Measurements from ENCODE around the gene LRTM1. TPM values are rescaled to one million over a fixed set of nuclear protein-coding genes. Genes with fewer than 3 reads are reported as not detected.

LRTM1 gene
- total RNA-seq (ENCODE audit: low replicate concordance): not detected in 2 replicates

GRCh38 chr3:54928046-54928770 is at the start of gene LRTM1:
LRTM1 (minus strand) TSS chr3:54928059; CDS start chr3:54927911, 148 bp downstream.
- TF ChIP-seq CTCF (IDR thresholded peaks at IDR 0.05; ENCODE audit: insufficient read depth, low read length): no peak
- no peak within 1 kb of the TSS for H3K4me3 ChIP-seq (ENCODE audit: low read depth, low read length)
- DNase-seq (ENCODE audit: low read depth): no peak

GRCh38 chr3:54977439-54977838 is 49.6 kb upstream of the LRTM1 start:
- no peak overlapping the region for H3K4me3 ChIP-seq (ENCODE audit: low read depth, low read length)
- TF ChIP-seq CTCF (IDR thresholded peaks at IDR 0.05; ENCODE audit: insufficient read depth, low read length): no peak
- DNase-seq (ENCODE audit: low read depth): no peak

- peak; percentile 71 for DNase-seq (ENCODE audit: low read depth)
- no peak for TF ChIP-seq CTCF (IDR thresholded peaks at IDR 0.05; ENCODE audit: insufficient read depth, low read length)
- H3K4me3 ChIP-seq (ENCODE audit: low read depth, low read length): no peak overlapping the region
These were observed 43.0 kb upstream of the LRTM1 start for GRCh38 chr3:54970895-54971294.

GRCh38 chr3:54969652-54970051 is 41.8 kb upstream of the LRTM1 start:
- no peak for DNase-seq (ENCODE audit: low read depth)
- no peak overlapping the region for H3K4me3 ChIP-seq (ENCODE audit: low read depth, low read length)
- no peak for TF ChIP-seq CTCF (IDR thresholded peaks at IDR 0.05; ENCODE audit: insufficient read depth, low read length)

- no peak overlapping the region for H3K4me3 ChIP-seq (ENCODE audit: low read depth, low read length)
- peak; percentile 87 for DNase-seq (ENCODE audit: low read depth)
- no peak for TF ChIP-seq CTCF (IDR thresholded peaks at IDR 0.05; ENCODE audit: insufficient read depth, low read length)
These were observed 40.8 kb upstream of the LRTM1 start for GRCh38 chr3:54968546-54969172.

- DNase-seq (ENCODE audit: low read depth): peak; percentile 28
- no peak for TF ChIP-seq CTCF (IDR thresholded peaks at IDR 0.05; ENCODE audit: insufficient read depth, low read length)
- H3K4me3 ChIP-seq (ENCODE audit: low read depth, low read length): no peak overlapping the region
These were observed 39.9 kb upstream of the LRTM1 start for GRCh38 chr3:54967731-54968161.
